NT2/D1 (cell line): Measurements from ENCODE around the gene METTL1.

ENCODE experiments used
- SUZ12 ChIP-seq: IDR thresholded peaks from 2 replicates; pipeline ENCODE4 v1.6.1; 2011; ENCODE audit not compliant: insufficient read length, insufficient read depth; ENCODE audit errors: extremely low read depth
- YY1 ChIP-seq: IDR thresholded peaks from 2 replicates; pipeline ENCODE4 v1.6.1; 2011; ENCODE audit not compliant: insufficient read length, insufficient read depth

DNA sequence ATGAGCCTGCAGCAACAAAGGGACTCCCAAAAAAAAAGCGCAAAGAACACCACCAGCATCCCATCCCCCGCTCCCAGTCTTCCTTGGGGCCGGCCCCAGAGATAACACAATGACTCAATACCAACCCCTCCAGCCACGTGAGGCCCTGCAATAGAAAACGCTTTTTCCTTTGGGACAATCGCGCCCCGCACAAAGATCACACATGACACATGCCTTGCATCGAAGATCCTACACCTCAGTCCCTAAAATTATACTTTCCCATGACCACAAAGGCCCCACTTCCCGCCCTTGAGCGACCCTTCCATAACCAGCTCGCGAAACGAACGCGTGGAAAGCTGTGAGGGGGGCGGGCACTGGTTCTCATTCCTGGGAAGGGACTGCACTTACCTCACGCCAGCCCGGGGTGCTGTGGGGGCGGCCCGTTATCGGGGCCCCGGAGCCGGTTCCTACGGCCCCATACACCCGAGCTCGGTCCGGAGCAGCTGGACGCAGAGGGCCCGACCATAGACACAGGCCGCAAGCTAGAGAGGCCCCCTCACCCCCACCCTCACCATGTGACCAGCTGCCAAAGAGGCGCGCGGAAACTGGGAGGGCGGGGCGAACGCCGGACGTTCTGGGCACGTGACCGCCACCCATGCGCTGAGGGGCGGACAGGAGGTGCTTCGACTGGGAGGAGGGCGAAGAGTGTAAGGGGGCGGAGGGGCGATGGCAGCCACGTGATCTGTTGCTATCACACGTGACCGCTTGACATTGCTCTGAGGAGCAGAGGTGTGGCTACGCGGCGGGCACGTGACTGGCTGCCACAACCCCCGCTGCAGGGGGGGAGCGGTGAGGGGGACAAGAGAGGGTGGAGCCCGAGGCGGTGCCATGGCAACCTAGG is 19.9 kb downstream of the METTL1 start, which contains the start of gene CDK4:
- TF ChIP-seq YY1 (no peak), SUZ12 (no peak)
